ENCODE measurements around the gene COL15A1.

The COL15A1 gene

GRCh38 chr9:98913705-98914104, 30.0 kb upstream of the COL15A1 start:
- H3K4me3 ChIP-seq (replicated peaks in 1 of 2; ENCODE audit: low read depth in 2 of 2, low read length in 2 of 2): no peak overlapping the region
- TF ChIP-seq, protein P1, sequence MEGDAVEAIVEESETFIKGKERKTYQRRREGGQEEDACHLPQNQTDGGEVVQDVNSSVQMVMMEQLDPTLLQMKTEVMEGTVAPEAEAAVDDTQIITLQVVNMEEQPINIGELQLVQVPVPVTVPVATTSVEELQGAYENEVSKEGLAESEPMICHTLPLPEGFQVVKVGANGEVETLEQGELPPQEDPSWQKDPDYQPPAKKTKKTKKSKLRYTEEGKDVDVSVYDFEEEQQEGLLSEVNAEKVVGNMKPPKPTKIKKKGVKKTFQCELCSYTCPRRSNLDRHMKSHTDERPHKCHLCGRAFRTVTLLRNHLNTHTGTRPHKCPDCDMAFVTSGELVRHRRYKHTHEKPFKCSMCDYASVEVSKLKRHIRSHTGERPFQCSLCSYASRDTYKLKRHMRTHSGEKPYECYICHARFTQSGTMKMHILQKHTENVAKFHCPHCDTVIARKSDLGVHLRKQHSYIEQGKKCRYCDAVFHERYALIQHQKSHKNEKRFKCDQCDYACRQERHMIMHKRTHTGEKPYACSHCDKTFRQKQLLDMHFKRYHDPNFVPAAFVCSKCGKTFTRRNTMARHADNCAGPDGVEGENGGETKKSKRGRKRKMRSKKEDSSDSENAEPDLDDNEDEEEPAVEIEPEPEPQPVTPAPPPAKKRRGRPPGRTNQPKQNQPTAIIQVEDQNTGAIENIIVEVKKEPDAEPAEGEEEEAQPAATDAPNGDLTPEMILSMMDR (IDR thresholded peaks at IDR 0.05; ENCODE audit: low read depth, low read length): no peak
- DNase-seq (ENCODE audit: low read depth in 2 of 2): no peak

GRCh38 chr9:98915599-98915998, 28.1 kb upstream of the COL15A1 start:
- no peak overlapping the region for H3K4me3 ChIP-seq (replicated peaks in 1 of 2; ENCODE audit: low read depth in 2 of 2, low read length in 2 of 2)
- DNase-seq (ENCODE audit: low read depth in 2 of 2): no peak

GRCh38 chr9:98916660-98917059, 27.0 kb upstream of the COL15A1 start:
- H3K4me3 ChIP-seq (replicated peaks in 1 of 2; ENCODE audit: low read depth in 2 of 2, low read length in 2 of 2): no peak overlapping the region
- TF ChIP-seq, protein P1 (IDR thresholded peaks at IDR 0.05; ENCODE audit: low read depth, low read length): no peak
- no peak for DNase-seq (ENCODE audit: low read depth in 2 of 2)

More at GRCh38 chr9:98915599-98915998, 28.1 kb upstream of the COL15A1 start:
- TF ChIP-seq, protein P1 (IDR thresholded peaks at IDR 0.05; ENCODE audit: low read depth, low read length): no peak

DNA sequence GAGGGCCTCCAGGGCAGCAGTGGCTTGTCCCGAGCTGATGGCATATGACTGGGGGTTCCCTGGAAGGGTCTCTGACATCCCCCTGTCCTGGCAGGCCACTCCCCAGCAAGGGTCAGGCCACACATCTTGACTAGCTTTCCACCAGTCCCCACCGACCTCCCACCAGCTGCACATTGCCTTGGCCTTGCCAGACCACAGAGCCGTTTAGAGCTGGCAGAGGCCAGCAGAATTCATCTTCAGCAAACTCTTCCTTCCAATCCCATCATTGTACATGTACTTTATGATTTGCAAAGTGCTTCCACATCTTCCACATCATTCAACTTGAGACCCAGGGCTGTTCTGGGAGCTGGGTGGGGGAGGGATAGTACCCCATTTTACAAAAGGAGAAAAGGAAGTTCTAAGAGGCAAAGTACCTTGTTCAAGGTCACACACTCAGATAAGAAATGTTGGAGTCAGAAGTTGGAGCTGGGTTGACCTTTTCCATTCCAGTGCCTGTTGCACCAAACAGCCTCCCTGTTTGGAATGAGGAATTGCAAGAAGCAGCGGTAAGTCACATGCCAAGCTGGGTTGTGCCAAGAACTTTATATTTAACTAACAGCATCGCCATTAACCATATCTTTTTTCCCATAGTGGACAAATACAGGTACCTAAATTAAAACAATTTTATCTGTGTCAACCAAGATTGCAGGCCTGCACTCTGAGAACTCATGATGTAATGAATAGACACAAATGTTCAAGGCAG, 25.8 kb upstream of the COL15A1 start:
- no peak overlapping the region for H3K4me3 ChIP-seq (replicated peaks in 1 of 2; ENCODE audit: low read depth in 2 of 2, low read length in 2 of 2)
- DNase-seq (ENCODE audit: low read depth in 2 of 2): peak in 1 of 2 donors; percentile 26
- TF ChIP-seq, protein P1 (IDR thresholded peaks at IDR 0.05; ENCODE audit: low read depth, low read length): no peak

GRCh38 chr9:98921732-98922131, 22.0 kb upstream of the COL15A1 start:
- no peak overlapping the region for H3K4me3 ChIP-seq (replicated peaks in 1 of 2; ENCODE audit: low read depth in 2 of 2, low read length in 2 of 2)
- DNase-seq (ENCODE audit: low read depth in 2 of 2): no peak
- TF ChIP-seq, protein P1 (IDR thresholded peaks at IDR 0.05; ENCODE audit: low read depth, low read length): no peak

GRCh38 chr9:98922721-98923435, 20.8 kb upstream of the COL15A1 start:
- TF ChIP-seq, protein P1 (IDR thresholded peaks at IDR 0.05; ENCODE audit: low read depth, low read length): no peak
- H3K4me3 ChIP-seq (replicated peaks in 1 of 2; ENCODE audit: low read depth in 2 of 2, low read length in 2 of 2): no peak overlapping the region
- DNase-seq (ENCODE audit: low read depth in 2 of 2): no peak

Data from cardiac fibroblast (primary cell).